Stomach (tissue), 9 donors: ENCODE results near the gene SORCS2. TPM values are rescaled to one million over a fixed set of nuclear protein-coding genes. Genes with fewer than 3 reads are reported as not detected.

Experiments
- DNase-seq, 2 donors: peaks; one replicate each; pipeline versions ENCODE4 v3.0.0 to v3.0.0-alpha.2; 2013 to 2019
- H3K27ac ChIP-seq, 5 donors: fragments of 200-600 bp in 4 of 5; sonication (generic) in 4 of 5; one replicate each; pipeline ENCODE4 v1.5.1; 2013 to 2019; ENCODE audit warnings: mild to moderate bottlenecking in 1 of 5, moderate library complexity in 1 of 5
- H3K27me3 ChIP-seq, 3 donors: fragments of 200-600 bp; sonication (generic); one replicate each; pipeline ENCODE4 v1.5.1; 2017 to 2019; ENCODE audit warnings: mixed run types in 1 of 3
- H3K36me3 ChIP-seq, 4 donors: fragments of 200-600 bp; sonication (generic); 1 replicate in 3 of 4; 2 replicates in 1 of 4; pipeline ENCODE4 v1.5.1; 2016 to 2019
- H3K4me1 ChIP-seq, 4 donors: fragments of 200-600 bp; sonication (generic); one replicate each; pipeline ENCODE4 v1.5.1; 2016 to 2019
- H3K4me3 ChIP-seq, 4 donors: fragments of 200-600 bp; sonication (generic) in 3 of 4; one replicate each; pipeline ENCODE4 v1.5.1; 2016 to 2019; ENCODE audit warnings: mild to moderate bottlenecking in 1 of 4
- H3K9me3 ChIP-seq, 4 donors: fragments of 200-600 bp; sonication (generic); one replicate each; pipeline ENCODE4 v1.5.1; 2016 to 2019
- CTCF ChIP-seq, 7 experiments: fragments of 450-650 bp in 4 of 7; fragments of 200-600 bp in 3 of 7; sonication (generic) in 3 of 7; IDR thresholded peaks; one replicate each; pipeline ENCODE4 v1.5.1; 2016 to 2019; ENCODE audit warnings: antibody characterized with exemption in 7 of 7, control low read depth in 2 of 7, mild to moderate bottlenecking in 1 of 7
- EP300 ChIP-seq: sonication (generic); formaldehyde crosslinking; IDR thresholded peaks from one replicate; pipeline ENCODE4 v1.6.1; 2017; ENCODE audit warnings: antibody characterized with exemption
- POLR2A ChIP-seq, 4 donors: fragments of 450-650 bp; IDR thresholded peaks; one replicate each; pipeline ENCODE4 v1.6.1; 2016; ENCODE audit warnings: antibody characterized with exemption in 4 of 4, control low read depth in 2 of 4, mild to moderate bottlenecking in 1 of 4, moderate library complexity in 1 of 4
- POLR2AphosphoS5 ChIP-seq, 3 donors: sonication (generic); formaldehyde crosslinking; IDR thresholded peaks; one replicate each; pipeline ENCODE4 v1.6.1; 2016; ENCODE audit warnings: antibody characterized with exemption in 3 of 3
- WGBS, 5 donors: extraction: QIAGEN DNeasy Blood & Tissue Kit in 3 of 5; methylation state at CpG; one replicate each; pipeline versions ENCODE4 v1.1.5 to v1.1.7; 2013 to 2018; 5-methylcytosine and 5-hydroxymethylcytosine counted together
- intact Hi-C: fragments of 100-400 bp; cut with DNase I; formaldehyde crosslinking; loops from one replicate; pipeline ENCODE4 v1.15.1; 2023; ENCODE audit warnings: low total_unique reads
- polyA plus RNA-seq, 3 donors: library from polyadenylated mRNA; stranded (reverse); fragments of 200-250 nt; gene quantifications; one replicate each; pipeline ENCODE4 v1.2.3, GENCODE V29; 2013
- total RNA-seq, 5 donors: library from RNA; depleted of rRNA; stranded (reverse); fragments of >200 nt; gene quantifications; one replicate each; pipeline versions ENCODE4 v1.1.0 to v1.2.3, GENCODE V29; 2014 to 2016
- donor health status: healthy with polysubstance abuse.
- donor health status: Bipolar disorder and iron deficiency.
- donor health status: healthy.

Gene SORCS2
- total and polyA plus RNA-seq, 8 donors = under 0.01 to 13.0 (median 0.50) TPM; not detected in 1

GRCh38 chr4:7649741-7650531 lies 457.6 kb downstream of the SORCS2 start:
- no peaks in the 10 kb centered on the region for H3K36me3 ChIP-seq
- H3K27me3 ChIP-seq = peaks cover 0 to 21% (median 13%) of the 10 kb centered on the region in 3 donors
- H3K27ac ChIP-seq = peak overlapping the region in 4 of 5 donors; percentile 13 to 64 (median 50)
- intact Hi-C loops = no loop called here
- DNase-seq = no peak
- TF ChIP-seq POLR2AphosphoS5 (IDR thresholded peaks at IDR 0.05) (no peak), EP300 (no peak), POLR2A (IDR thresholded peaks at IDR 0.05) (no peak), CTCF (IDR thresholded peaks at IDR 0.05) (no peak)
- H3K9me3 ChIP-seq = peaks cover 0 to 1% (median 0%) of the 10 kb centered on the region in 4 donors
- no peak overlapping the region for H3K4me3 ChIP-seq
- H3K4me1 ChIP-seq = peaks cover 0 to 62% (median 6%) of the 10 kb centered on the region in 4 donors
- whole genome bisulfite sequencing, 5 donors = 63 to 81% (median 74%) methylated on average over 31 to 32 of the region's 32 CpGs

- no peak for DNase-seq
Measured at GRCh38 chr4:7650606-7651385, 458.5 kb downstream of the SORCS2 start.

GRCh38 chr4:7651461-7651921 lies 459.2 kb downstream of the SORCS2 start:
- Histone ChIP-seq H3K27me3 (peaks cover 0 to 37% (median 16%) of the 10 kb centered on the region in 3 donors), H3K4me1 (peaks cover 0 to 62% (median 6%) of the 10 kb centered on the region in 4 donors), H3K9me3 (no peaks in the 10 kb centered on the region), H3K4me3 (no peak overlapping the region), H3K27ac (peak overlapping the region in 2 of 5 donors; percentile 11 to 18), H3K36me3 (no peaks in the 10 kb centered on the region)
- 45 to 63% (median 52%) methylated on average over 8 of the region's 8 CpGs for WGBS, 5 donors
- TF ChIP-seq EP300 (no peak), POLR2A (IDR thresholded peaks at IDR 0.05) (no peak), CTCF (IDR thresholded peaks at IDR 0.05) (no peak), POLR2AphosphoS5 (IDR thresholded peaks at IDR 0.05) (no peak)
- intact Hi-C loops = no loop called here
- DNase-seq = peak in 1 of 2 donors; percentile 73

More at GRCh38 chr4:7650606-7651385, 458.5 kb downstream of the SORCS2 start:
- no peak for TF ChIP-seq CTCF (IDR thresholded peaks at IDR 0.05)
- TF ChIP-seq POLR2A (IDR thresholded peaks at IDR 0.05) = no peak
- no peak for TF ChIP-seq EP300
- TF ChIP-seq POLR2AphosphoS5 (IDR thresholded peaks at IDR 0.05) = no peak
- peaks cover 0 to 62% (median 6%) of the 10 kb centered on the region in 4 donors for H3K4me1 ChIP-seq
- WGBS, 5 donors = 48 to 68% (median 49%) methylated on average over 10 to 22 of the region's 22 CpGs
- H3K36me3 ChIP-seq = no peaks in the 10 kb centered on the region
- H3K9me3 ChIP-seq = no peaks in the 10 kb centered on the region
- peak overlapping the region in 1 of 5 donors; percentile 64 for H3K27ac ChIP-seq
- peaks cover 0 to 30% (median 16%) of the 10 kb centered on the region in 3 donors for H3K27me3 ChIP-seq
- intact Hi-C loops = no loop called here
- no peak overlapping the region for H3K4me3 ChIP-seq

DNA sequence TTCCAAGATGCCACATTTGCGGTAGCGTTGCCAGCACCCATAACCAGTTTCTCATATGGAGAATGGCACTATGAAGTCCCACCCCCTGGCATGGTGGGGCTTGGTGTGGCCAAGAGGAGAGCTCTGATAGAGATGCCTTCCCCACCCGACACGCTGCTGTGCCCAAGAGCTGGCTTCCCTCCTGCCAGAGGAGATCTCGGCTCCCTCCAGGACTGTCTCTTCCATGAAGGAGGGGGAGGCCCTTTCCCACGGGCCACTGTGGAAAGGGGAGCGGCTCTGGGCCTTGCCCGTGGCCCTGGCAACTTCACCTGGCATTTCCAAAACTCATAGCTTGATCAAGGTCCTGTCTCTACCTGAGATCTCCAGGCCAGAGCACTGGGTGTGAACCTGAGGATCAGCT lies 459.7 kb downstream of the SORCS2 start:
- DNase-seq = no peak
- peaks cover 0 to 38% (median 16%) of the 10 kb centered on the region in 3 donors for H3K27me3 ChIP-seq
- no peak overlapping the region for H3K4me3 ChIP-seq
- WGBS, 5 donors = 69 to 83% (median 73%) methylated on average over 5 to 8 of the region's 8 CpGs
- intact Hi-C loops = no loop called here
- TF ChIP-seq POLR2A (IDR thresholded peaks at IDR 0.05) = no peak
- no peak for TF ChIP-seq EP300
- TF ChIP-seq POLR2AphosphoS5 (IDR thresholded peaks at IDR 0.05) = no peak
- TF ChIP-seq CTCF (IDR thresholded peaks at IDR 0.05) = no peak
- peaks cover 0 to 62% (median 6%) of the 10 kb centered on the region in 4 donors for H3K4me1 ChIP-seq
- no peaks in the 10 kb centered on the region for H3K9me3 ChIP-seq
- H3K27ac ChIP-seq = peak overlapping the region in 1 of 5 donors; percentile 18
- no peaks in the 10 kb centered on the region for H3K36me3 ChIP-seq
